GM23248 (cell line): ENCODE results near the gene ABCG1. TPM values are rescaled to one million over a fixed set of nuclear protein-coding genes. Genes with fewer than 3 reads are reported as not detected.

ENCODE experiments used
- DNase-seq: peaks from one replicate; pipeline ENCODE4 v3.0.0-alpha.2; 2015
- H2AFZ ChIP-seq: fragments of 200-600 bp; sonication (generic); 2 replicates; pipeline ENCODE4 v1.6.1; 2016; ENCODE audit warnings: antibody characterized with exemption
- H3F3A ChIP-seq: fragments of 200-600 bp; sonication (generic); 2 replicates; pipeline ENCODE4 v1.6.1; 2016; ENCODE audit warnings: mild to moderate bottlenecking, antibody characterized with exemption, mixed run types; ENCODE audit not compliant: insufficient read depth
- H3K27ac ChIP-seq: fragments of 200-600 bp; sonication (generic); 2 replicates; pipeline ENCODE4 v1.5.1; 2016; ENCODE audit warnings: mild to moderate bottlenecking
- H3K27me3 ChIP-seq: fragments of 200-600 bp; sonication (generic); replicated peaks from 2 replicates; pipeline ENCODE4 v1.6.1; 2016; ENCODE audit warnings: mild to moderate bottlenecking; ENCODE audit not compliant: insufficient read depth
- H3K36me3 ChIP-seq: fragments of 200-600 bp; sonication (generic); 2 replicates; pipeline ENCODE4 v1.6.1; 2016; ENCODE audit warnings: low read depth, mild to moderate bottlenecking
- H3K4me1 ChIP-seq: fragments of 200-600 bp; sonication (generic); 2 replicates; pipeline ENCODE4 v1.6.1; 2016; ENCODE audit warnings: mild to moderate bottlenecking; ENCODE audit not compliant: insufficient read depth
- H3K4me2 ChIP-seq: fragments of 200-600 bp; sonication (generic); one replicate; pipeline ENCODE4 v1.6.1; 2016; ENCODE audit warnings: mild to moderate bottlenecking; ENCODE audit not compliant: unreplicated experiment
- H3K4me3 ChIP-seq: fragments of 200-600 bp; sonication (generic); 2 replicates; pipeline ENCODE4 v1.5.1; 2016; ENCODE audit warnings: mild to moderate bottlenecking
- H3K79me2 ChIP-seq: fragments of 200-600 bp; sonication (generic); 2 replicates; pipeline ENCODE4 v1.6.1; 2016; ENCODE audit warnings: mild to moderate bottlenecking; ENCODE audit not compliant: insufficient read depth
- H3K9ac ChIP-seq: fragments of 200-600 bp; sonication (generic); 2 replicates; pipeline ENCODE4 v1.6.1; 2016; ENCODE audit warnings: mild to moderate bottlenecking
- H3K9me2 ChIP-seq: fragments of 200-600 bp; sonication (generic); 2 replicates; pipeline ENCODE4 v1.6.1; 2016; ENCODE audit warnings: mixed run types, mild to moderate bottlenecking, moderate library complexity; ENCODE audit not compliant: insufficient read depth
- H3K9me3 ChIP-seq: fragments of 200-600 bp; sonication (generic); one replicate; pipeline ENCODE4 v1.6.1; 2017; ENCODE audit warnings: low read depth
- H4K20me1 ChIP-seq: fragments of 200-600 bp; sonication (generic); 2 replicates; pipeline ENCODE4 v1.6.0; 2016; ENCODE audit not compliant: insufficient read depth
- EZH2 ChIP-seq: fragments of 200-600 bp; sonication (generic); IDR thresholded peaks from 2 replicates; pipeline ENCODE4 v1.6.1; 2018; ENCODE audit warnings: antibody characterized with exemption, mild to moderate bottlenecking; ENCODE audit not compliant: insufficient read depth, poor library complexity, severe bottlenecking
- EZH2phosphoT487 ChIP-seq: fragments of 200-600 bp; sonication (generic); IDR thresholded peaks from 2 replicates; pipeline ENCODE4 v1.6.1; 2018; ENCODE audit warnings: antibody characterized with exemption, moderate library complexity, mild to moderate bottlenecking, low read depth; ENCODE audit not compliant: insufficient read depth
- WGBS, 2 experiments: methylation state at CpG; one replicate each; pipeline ENCODE4 v1.1.6; 2015 to 2017; ENCODE audit warnings: low lambda C conversion rate in 2 of 2, low coverage in 1 of 2; ENCODE audit errors: missing lambda C conversion rate in 2 of 2; 5-methylcytosine and 5-hydroxymethylcytosine counted together
- in situ Hi-C: fragments of 300-500 bp; cut with MboI; formaldehyde crosslinking; loops from 2 replicates; pipeline ENCODE4 v1.15.0; 2020
- polyA plus RNA-seq: library from polyadenylated mRNA; unstranded; fragments of >200 nt; fragmentation: Nextera tagmentation; extraction: Ambion mirVana; gene quantifications from 2 replicates; pipeline ENCODE4 v1.2.1, GENCODE V29; 2016
- total RNA-seq: library from RNA; depleted of rRNA; stranded (reverse); fragments of >200 nt; shearing (Covaris generic); gene quantifications from 2 replicates; pipeline ENCODE4 v1.2.3, GENCODE V29; 2014

The ABCG1 gene
- total and polyA plus RNA-seq, 2 experiments from 2014 or later = 0.08 TPM; not detected in 1

DNA sequence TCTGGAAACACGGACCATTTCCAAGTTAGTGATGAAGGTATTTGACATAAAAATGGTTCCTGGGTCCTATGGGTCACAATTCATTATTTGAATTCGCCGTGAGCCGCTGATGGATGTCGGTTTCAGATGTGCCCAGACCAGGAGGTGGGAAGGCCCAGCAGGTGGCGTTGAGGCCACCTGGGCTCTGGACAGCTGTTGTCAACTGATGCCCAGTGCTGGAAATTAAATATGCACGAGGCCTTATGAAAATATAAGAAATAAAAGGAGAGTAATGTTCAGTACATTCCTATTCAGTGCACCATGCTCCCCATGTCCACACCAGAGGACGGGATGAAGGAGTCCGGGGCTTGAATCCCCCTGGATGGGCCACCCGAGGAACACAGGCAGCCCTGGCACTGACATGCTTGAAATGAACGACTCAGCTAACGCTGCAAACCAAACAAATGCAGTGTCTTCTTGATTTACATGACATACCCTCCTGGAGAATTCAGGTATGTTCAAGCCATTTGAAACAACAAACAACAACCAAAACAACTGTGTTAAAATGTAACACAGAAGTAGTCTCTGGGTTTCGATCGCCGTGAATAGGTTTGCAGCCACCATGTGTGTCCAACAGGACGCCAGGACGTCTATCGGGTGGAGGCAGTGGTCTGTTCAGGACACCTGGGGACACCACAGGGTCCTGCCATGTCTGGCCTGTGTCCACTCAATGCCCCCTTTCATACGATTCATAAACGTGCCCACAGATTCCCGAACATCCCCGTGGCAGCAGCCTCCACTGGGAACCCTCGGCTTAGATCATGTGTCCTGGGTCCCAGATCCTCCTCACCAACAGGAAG is 90.2 kb downstream of the ABCG1 start:
- WGBS, 2 experiments = 39 to 40% methylated on average over 23 of the region's 23 CpGs
- no peaks in the 10 kb centered on the region for H3K9me2 ChIP-seq
- no peaks in the 10 kb centered on the region for H3F3A ChIP-seq
- no peaks in the 10 kb centered on the region for H3K36me3 ChIP-seq
- no peak overlapping the region for H2AFZ ChIP-seq
- in situ Hi-C loops = no loop called here
- H3K79me2 ChIP-seq = no peaks in the 10 kb centered on the region
- no peak overlapping the region for H3K27ac ChIP-seq
- no peak overlapping the region for H3K9ac ChIP-seq
- no peak for DNase-seq
- H3K4me3 ChIP-seq = no peak overlapping the region
- no peak overlapping the region for H3K4me2 ChIP-seq
- TF ChIP-seq EZH2phosphoT487 (no peak), EZH2 (no peak)
- peaks cover 30% of the 10 kb centered on the region for H3K27me3 ChIP-seq
- no peaks in the 10 kb centered on the region for H3K9me3 ChIP-seq
- no peaks in the 10 kb centered on the region for H4K20me1 ChIP-seq
- H3K4me1 ChIP-seq = no peaks in the 10 kb centered on the region

- 3 to 9% methylated on average over 16 to 22 of the region's 22 CpGs for WGBS, 2 experiments
Observed at GRCh38 chr21:42309753-42310213, 90.8 kb downstream of the ABCG1 start.

DNA sequence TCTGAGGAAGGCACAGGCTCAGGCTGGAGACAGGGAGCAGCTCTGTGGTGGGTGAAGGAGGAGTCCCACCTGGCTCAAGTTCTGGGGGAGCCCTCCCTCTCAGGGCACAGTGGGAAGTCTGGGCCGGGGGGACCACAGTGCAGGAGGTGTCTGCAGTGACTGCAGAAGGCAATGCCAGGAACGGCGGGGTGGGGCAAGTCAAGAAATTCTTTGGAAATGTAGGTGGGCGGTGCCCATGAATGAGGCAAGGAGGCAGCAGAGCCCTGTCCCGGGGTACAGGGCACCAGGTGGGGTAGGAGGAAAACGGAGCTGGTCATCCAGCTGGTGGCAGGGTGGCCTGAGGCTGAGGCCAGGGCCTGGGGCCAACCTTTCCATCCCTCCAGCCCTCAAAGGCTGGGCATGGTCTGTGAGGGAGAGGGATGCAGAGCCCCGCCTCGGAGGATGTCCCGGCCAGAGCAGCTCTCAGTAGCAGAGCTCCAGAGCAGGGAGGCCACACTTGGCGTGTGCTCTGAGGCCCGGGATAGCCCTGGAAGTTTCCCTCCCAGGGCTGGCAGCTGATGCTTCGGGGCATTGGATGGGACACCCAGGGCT is 91.6 kb downstream of the ABCG1 start:
- Histone ChIP-seq H3K79me2 (no peaks in the 10 kb centered on the region), H3K9ac (no peak overlapping the region), H3K36me3 (no peaks in the 10 kb centered on the region), H3K4me2 (no peak overlapping the region), H4K20me1 (no peaks in the 10 kb centered on the region), H3K4me1 (no peaks in the 10 kb centered on the region), H3F3A (no peaks in the 10 kb centered on the region), H3K9me2 (no peaks in the 10 kb centered on the region), H3K27ac (no peak overlapping the region), H3K4me3 (no peak overlapping the region), H2AFZ (no peak overlapping the region), H3K9me3 (no peaks in the 10 kb centered on the region), H3K27me3 (peaks cover 28% of the 10 kb centered on the region)
- TF ChIP-seq EZH2 (no peak), EZH2phosphoT487 (no peak)
- no peak for DNase-seq
- WGBS, 2 experiments = 9 to 10% methylated on average over 12 of the region's 12 CpGs
- in situ Hi-C loops = no loop called here

More at GRCh38 chr21:42309753-42310213, 90.8 kb downstream of the ABCG1 start:
- H4K20me1 ChIP-seq = no peaks in the 10 kb centered on the region
- no peaks in the 10 kb centered on the region for H3F3A ChIP-seq
- no peaks in the 10 kb centered on the region for H3K9me2 ChIP-seq
- DNase-seq = peak; percentile 29
- no peak for TF ChIP-seq EZH2phosphoT487
- no peak for TF ChIP-seq EZH2
- no peaks in the 10 kb centered on the region for H3K4me1 ChIP-seq
- no peak overlapping the region for H3K9ac ChIP-seq
- no peaks in the 10 kb centered on the region for H3K79me2 ChIP-seq
- in situ Hi-C loops = no loop called here
- no peaks in the 10 kb centered on the region for H3K36me3 ChIP-seq
- no peak overlapping the region for H3K4me3 ChIP-seq
- no peak overlapping the region for H3K27ac ChIP-seq
- H2AFZ ChIP-seq = no peak overlapping the region
- no peak overlapping the region for H3K4me2 ChIP-seq
- H3K9me3 ChIP-seq = no peaks in the 10 kb centered on the region
- peaks cover 28% of the 10 kb centered on the region for H3K27me3 ChIP-seq

DNA sequence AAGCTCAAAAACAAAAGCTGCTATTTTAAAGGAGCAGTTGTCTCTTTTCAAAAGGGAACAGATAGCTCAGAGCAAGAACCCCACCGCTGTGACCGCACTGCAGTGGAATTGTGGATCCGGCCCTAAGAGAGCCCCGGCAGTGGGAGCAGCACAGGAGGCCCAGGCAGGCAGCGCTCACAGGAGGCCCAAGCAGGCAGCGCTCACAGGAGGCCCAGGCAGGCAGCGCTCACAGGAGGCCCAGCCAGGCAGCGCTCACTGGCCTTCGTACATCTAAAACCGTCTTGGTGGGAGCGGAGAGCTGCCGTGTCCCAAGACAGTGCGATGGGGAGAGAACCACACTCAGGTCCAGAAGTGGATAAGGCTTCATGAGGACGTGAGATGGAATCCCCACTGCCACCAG is 92.2 kb downstream of the ABCG1 start:
- no peak overlapping the region for H3K4me3 ChIP-seq
- DNase-seq = no peak
- H3K9ac ChIP-seq = no peak overlapping the region
- no peak overlapping the region for H3K4me2 ChIP-seq
- no peak for TF ChIP-seq EZH2
- TF ChIP-seq EZH2phosphoT487 = no peak
- WGBS, 2 experiments = 78% methylated on average over 11 to 14 of the region's 14 CpGs
- in situ Hi-C loops = no loop called here
- no peaks in the 10 kb centered on the region for H3K4me1 ChIP-seq
- H3K9me2 ChIP-seq = no peaks in the 10 kb centered on the region
- H3K27ac ChIP-seq = no peak overlapping the region
- H3K9me3 ChIP-seq = no peaks in the 10 kb centered on the region
- no peaks in the 10 kb centered on the region for H3K79me2 ChIP-seq
- no peaks in the 10 kb centered on the region for H3F3A ChIP-seq
- H4K20me1 ChIP-seq = no peaks in the 10 kb centered on the region
- H3K27me3 ChIP-seq = peaks cover 28% of the 10 kb centered on the region
- no peak overlapping the region for H2AFZ ChIP-seq
- H3K36me3 ChIP-seq = no peaks in the 10 kb centered on the region
